T47D (cell line): ENCODE data around the gene RHOBTB1.
A peak's percentile ranks its signal among the peaks of the same experiment; 100 is the strongest.

Source experiments
- DNase-seq, 2 experiments: peaks; one replicate each; pipeline versions ENCODE4 v3.0.0 to v3.0.0-alpha.2; 2011 to 2012; ENCODE audit warnings: low read depth in 1 of 2, low spot score in 1 of 2
- JUND ChIP-seq: IDR thresholded peaks from 2 replicates; pipeline ENCODE4 v1.6.1; 2012; ENCODE audit warnings: low read depth
- in situ Hi-C: cut with HindIII; loops from 2 replicates; pipeline ENCODE4 v1.10.0; 2016; ENCODE audit warnings: low sequenced_read_pairs, low pct_unique_long_range_greater_than_20kb

The RHOBTB1 gene

GRCh38 chr10:60903096-60903495, 40.9 kb downstream of the RHOBTB1 start:
- no peak for TF ChIP-seq JUND
- no peak for DNase-seq
- in situ Hi-C loops = no loop called here

- in situ Hi-C loops = no loop called here
- no peak for TF ChIP-seq JUND
Observed at GRCh38 chr10:60901561-60902235, 42.3 kb downstream of the RHOBTB1 start.

GRCh38 chr10:60899266-60899665, 44.7 kb downstream of the RHOBTB1 start:
- in situ Hi-C loops = no loop called here
- TF ChIP-seq JUND = no peak
- DNase-seq = no peak

More at GRCh38 chr10:60901561-60902235, 42.3 kb downstream of the RHOBTB1 start:
- no peak for DNase-seq

- DNase-seq = no peak
- TF ChIP-seq JUND = no peak
- in situ Hi-C loops = no loop called here
Observed at GRCh38 chr10:60898321-60898720, 45.7 kb downstream of the RHOBTB1 start.

- DNase-seq = no peak
- in situ Hi-C loops = no loop called here
Observed at GRCh38 chr10:60896810-60897209, 47.2 kb downstream of the RHOBTB1 start.

GRCh38 chr10:60896033-60896432, 48.0 kb downstream of the RHOBTB1 start:
- no peak for TF ChIP-seq JUND
- in situ Hi-C loops = no loop called here

More at GRCh38 chr10:60896810-60897209, 47.2 kb downstream of the RHOBTB1 start:
- TF ChIP-seq JUND = no peak

GRCh38 chr10:60894786-60895185, 49.2 kb downstream of the RHOBTB1 start:
- in situ Hi-C loops = no loop called here
- no peak for TF ChIP-seq JUND
- DNase-seq = no peak

More at GRCh38 chr10:60896033-60896432, 48.0 kb downstream of the RHOBTB1 start:
- no peak for DNase-seq

GRCh38 chr10:60893231-60893630, 50.8 kb downstream of the RHOBTB1 start:
- in situ Hi-C loops = no loop called here

GRCh38 chr10:60892571-60892970, 51.4 kb downstream of the RHOBTB1 start:
- in situ Hi-C loops = no loop called here
- no peak for TF ChIP-seq JUND
- DNase-seq = no peak

More at GRCh38 chr10:60893231-60893630, 50.8 kb downstream of the RHOBTB1 start:
- TF ChIP-seq JUND = no peak
- no peak for DNase-seq

GRCh38 chr10:60890811-60891210, 53.2 kb downstream of the RHOBTB1 start:
- no peak for TF ChIP-seq JUND
- in situ Hi-C loops = no loop called here

GRCh38 chr10:60883187-60883586, 60.8 kb downstream of the RHOBTB1 start:
- in situ Hi-C loops = no loop called here

More at GRCh38 chr10:60890811-60891210, 53.2 kb downstream of the RHOBTB1 start:
- no peak for DNase-seq

GRCh38 chr10:60878224-60878623, 65.8 kb downstream of the RHOBTB1 start:
- DNase-seq = no peak
- in situ Hi-C loops = no loop called here
- no peak for TF ChIP-seq JUND

More at GRCh38 chr10:60883187-60883586, 60.8 kb downstream of the RHOBTB1 start:
- DNase-seq = peak in 1 of 2 experiments; percentile 65
- no peak for TF ChIP-seq JUND

- DNase-seq = no peak
- in situ Hi-C loops = no loop called here
- no peak for TF ChIP-seq JUND
Observed at GRCh38 chr10:60877777-60878120, 66.2 kb downstream of the RHOBTB1 start.
